Measurements from ENCODE around the gene COBL.

DNA sequence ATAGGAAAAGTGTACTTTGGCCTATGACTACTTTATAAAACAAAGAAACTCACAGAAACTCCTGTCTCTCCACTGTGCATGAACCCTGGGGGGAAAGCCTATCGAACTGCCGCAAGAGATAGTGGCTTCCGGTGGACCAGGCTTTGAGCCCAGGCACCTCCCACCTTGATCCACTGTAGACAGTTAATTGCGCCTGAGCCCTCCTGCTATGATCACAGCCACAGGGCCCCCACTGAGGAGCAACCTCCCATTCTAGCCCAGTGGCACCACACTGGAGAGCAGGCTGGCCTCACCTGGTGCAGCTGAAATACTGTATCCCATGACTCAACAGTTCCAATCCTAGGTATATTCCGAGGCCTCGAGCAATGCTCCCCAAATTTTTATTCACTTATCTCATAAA, 98.8 kb downstream of the COBL start:
- TF ChIP-seq, protein P1, sequence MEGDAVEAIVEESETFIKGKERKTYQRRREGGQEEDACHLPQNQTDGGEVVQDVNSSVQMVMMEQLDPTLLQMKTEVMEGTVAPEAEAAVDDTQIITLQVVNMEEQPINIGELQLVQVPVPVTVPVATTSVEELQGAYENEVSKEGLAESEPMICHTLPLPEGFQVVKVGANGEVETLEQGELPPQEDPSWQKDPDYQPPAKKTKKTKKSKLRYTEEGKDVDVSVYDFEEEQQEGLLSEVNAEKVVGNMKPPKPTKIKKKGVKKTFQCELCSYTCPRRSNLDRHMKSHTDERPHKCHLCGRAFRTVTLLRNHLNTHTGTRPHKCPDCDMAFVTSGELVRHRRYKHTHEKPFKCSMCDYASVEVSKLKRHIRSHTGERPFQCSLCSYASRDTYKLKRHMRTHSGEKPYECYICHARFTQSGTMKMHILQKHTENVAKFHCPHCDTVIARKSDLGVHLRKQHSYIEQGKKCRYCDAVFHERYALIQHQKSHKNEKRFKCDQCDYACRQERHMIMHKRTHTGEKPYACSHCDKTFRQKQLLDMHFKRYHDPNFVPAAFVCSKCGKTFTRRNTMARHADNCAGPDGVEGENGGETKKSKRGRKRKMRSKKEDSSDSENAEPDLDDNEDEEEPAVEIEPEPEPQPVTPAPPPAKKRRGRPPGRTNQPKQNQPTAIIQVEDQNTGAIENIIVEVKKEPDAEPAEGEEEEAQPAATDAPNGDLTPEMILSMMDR (conservative IDR thresholded peaks at IDR 0.05; ENCODE audit: low read depth, low read length) = no peak
- TF ChIP-seq EZH2 (IDR thresholded peaks at IDR 0.05; ENCODE audit: low read length, unreplicated experiment) (no peak), EZH2phosphoT487 (IDR thresholded peaks at IDR 0.05; ENCODE audit: borderline replicate concordance, low read length) (no peak)

All from PC-3 (cell line).